NCI-H2196 treated with DMSO at 0.1 percent for 48 hours (cell line): ENCODE results near the gene WDFY4.

Experiments
- DNase-seq: peaks from one replicate; lab custom pipeline; 2025; ENCODE audit not compliant: unreplicated experiment; lab: John Stamatoyannopoulos, UW

WDFY4 gene

DNA sequence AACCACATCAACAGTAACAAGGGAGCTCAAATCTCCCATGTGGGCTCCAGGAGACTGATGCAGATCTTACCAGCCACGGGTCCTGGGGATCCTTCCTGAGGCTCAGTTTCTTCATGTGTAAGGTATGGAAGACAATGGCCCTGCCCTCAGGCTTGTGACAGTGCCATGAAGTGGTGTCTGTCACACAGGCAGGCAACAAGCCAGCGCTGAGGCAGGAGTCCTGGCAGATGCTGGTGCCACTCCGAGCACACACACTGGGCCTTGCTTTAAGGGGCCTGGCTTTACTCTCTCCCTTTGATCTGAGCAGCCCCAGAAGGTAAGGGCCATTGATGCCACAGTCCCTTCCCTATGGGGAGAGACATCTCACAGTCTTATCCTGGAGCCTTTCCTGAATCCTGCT is 283.4 kb downstream of the WDFY4 start:
- DNase-seq, result no peak

DNA sequence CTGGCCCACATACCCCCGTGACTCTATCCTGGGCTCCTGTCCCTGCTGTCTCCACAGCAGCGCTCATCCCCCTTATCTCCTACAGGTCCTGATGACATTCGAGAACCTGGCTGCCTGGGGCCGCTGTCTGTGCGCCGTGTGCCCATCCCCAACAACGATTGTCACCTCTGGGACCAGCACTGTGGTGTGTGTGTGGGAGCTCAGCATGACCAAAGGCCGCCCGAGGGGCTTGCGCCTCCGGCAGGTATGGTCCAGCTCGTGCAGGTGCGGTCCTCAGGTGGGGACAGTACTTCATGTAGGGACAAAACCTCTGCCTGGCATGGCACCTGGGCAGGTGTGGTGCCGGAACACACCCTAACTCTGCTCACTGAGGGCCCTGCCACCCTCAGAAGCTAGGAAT is 285.4 kb downstream of the WDFY4 start:
- no peak for DNase-seq

DNA sequence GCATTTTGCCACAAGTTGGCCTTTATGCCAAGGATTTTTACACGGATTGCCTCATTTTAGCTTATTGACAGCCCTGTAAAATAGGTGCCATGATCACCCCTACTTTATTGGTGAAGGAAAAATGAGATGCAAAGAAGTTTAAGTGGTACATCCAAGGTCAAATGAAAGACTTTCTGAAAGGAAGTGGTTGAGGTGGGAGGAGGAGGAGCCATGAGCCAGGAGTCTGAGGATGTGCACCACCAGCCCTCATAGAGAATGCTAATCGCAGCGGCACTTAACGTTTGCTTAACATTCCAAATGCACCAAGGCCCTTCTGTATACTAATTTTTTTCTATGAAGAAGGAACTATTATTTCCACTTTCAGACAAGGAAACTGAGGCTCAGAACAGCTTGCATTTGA is 286.0 kb downstream of the WDFY4 start:
- DNase-seq, result no peak

DNA sequence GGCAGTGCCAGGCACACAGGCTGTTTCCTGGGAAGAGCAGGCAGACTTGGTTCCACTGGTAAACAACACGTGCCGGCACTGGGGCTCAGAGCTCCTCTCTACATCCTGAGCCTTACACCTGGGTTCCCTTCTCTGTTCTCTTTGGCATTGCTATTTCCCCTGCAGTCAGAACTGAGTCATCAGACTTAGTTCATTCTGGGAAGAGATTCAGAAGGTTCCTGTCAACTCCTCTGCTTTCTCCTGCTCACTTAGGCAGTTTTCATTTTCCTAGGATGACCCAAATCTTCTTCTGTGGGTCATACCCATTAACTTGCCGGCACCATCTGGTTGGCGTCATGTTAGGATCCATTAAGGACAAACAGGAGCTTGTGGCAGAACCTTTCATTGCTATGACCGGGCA is 288.4 kb downstream of the WDFY4 start:
- DNase-seq, result no peak

DNA sequence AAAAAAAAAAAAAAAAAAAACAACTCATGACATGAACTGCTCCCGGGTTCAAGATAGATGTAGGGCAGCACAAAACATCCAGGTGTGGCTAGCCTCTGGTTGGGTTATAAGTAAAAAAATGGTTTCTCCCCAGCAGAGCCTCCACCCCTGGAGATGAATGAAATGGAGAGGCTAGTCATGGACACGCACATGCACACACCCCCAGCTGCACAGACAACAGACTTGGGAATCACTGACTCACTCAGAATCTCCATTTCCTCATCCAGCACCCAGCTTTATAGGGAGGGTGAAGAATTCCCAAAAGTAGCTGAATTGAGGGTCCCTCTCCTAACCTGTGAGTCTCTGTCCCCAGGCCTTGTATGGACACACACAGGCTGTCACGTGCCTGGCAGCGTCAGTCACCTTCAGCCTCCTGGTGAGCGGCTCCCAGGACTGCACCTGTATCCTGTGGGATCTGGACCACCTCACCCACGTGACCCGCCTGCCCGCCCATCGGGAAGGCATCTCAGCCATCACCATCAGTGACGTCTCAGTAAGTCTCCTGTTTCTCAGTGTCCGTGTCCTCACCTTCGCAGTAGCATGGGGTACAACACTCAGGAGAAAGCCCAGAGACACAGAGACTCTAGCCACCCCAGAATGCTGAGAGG is 290.0 kb downstream of the WDFY4 start:
- DNase-seq, result no peak

DNA sequence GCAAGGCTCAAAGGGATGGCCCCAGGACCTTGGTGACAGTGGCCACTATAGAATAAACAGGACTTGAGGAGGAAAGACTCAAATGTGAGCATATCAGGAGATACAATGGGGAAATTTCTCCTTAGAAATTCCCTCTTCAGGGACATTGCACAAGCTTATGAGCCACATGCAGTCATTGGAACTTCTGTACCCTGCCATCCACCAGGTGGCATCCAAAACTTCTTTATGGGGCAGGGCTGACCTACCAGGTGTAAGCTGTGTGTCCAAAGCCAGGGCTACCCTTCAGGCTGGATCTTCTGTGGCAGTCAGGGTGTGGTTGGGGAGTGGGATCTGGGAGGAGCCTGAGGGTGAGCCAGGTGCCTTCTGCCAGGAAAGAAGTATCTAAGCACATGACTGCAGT is 291.5 kb downstream of the WDFY4 start:
- DNase-seq, result no peak

DNA sequence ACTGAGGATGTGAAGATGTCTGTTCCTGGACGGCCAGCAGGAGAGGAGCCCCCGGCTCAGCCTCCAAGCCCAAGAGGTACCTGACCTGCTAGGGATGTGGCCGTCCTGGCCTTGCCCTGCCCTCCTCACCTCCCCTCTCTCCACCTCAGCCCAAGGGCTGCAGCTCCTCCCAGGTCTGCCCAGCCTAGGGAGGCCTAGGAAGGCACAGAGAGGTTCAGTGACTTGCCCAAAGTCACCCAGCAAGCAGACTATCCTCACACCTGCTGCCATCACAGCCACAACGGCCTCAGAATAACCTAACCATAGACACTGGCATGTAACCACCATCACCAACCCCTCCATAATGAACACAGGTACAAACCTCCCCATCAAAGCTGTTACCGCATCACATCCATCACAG is 293.6 kb downstream of the WDFY4 start:
- no peak for DNase-seq

DNA sequence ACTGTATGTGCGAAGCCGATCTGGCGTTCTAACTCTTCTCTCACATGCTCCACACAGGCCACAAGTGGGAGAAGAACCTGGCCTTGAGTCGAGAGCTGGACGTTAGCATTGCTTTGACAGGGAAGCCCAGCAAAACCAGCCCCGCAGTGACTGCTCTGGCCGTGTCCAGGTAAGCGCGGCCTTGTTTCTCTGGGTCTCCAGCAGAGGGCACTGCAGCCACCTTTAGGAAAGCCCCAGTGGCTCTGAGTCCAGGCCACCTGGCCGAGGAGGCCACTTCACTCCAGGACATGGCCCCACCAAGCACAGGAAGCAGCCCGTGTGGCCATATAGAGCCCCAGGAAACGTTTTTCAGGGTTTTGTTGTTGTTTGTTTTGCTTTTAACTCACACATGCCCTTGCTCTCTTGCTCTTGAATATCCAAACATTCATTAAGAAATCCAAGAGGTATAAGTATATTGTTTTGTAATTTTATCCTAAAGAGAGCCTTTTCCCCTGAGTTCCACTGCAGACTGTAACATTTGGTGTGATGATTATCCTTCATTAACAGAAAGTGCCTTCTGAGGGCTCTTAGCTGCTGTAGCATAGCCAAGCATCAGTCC is 296.7 kb downstream of the WDFY4 start:
- no peak for DNase-seq

DNA sequence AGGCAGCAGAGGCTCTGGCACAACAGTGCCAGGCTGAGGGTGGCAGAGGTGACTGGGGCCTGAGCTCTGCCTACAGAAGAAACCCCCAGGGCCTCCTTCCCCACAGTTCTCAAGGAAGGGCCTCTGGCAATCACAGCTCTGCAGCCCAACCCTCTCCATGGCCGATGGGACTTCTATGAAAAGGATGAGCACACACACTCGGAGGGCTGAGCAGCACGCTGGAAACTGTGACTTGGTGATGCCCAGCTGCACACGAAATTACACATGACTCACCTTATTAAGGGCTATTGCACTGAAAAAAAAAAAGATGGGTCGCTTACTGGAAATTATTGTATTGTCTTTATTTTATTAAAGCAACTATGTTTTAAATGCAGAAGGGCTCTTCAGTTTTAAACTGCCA is 297.9 kb downstream of the WDFY4 start:
- DNase-seq, result no peak

DNA sequence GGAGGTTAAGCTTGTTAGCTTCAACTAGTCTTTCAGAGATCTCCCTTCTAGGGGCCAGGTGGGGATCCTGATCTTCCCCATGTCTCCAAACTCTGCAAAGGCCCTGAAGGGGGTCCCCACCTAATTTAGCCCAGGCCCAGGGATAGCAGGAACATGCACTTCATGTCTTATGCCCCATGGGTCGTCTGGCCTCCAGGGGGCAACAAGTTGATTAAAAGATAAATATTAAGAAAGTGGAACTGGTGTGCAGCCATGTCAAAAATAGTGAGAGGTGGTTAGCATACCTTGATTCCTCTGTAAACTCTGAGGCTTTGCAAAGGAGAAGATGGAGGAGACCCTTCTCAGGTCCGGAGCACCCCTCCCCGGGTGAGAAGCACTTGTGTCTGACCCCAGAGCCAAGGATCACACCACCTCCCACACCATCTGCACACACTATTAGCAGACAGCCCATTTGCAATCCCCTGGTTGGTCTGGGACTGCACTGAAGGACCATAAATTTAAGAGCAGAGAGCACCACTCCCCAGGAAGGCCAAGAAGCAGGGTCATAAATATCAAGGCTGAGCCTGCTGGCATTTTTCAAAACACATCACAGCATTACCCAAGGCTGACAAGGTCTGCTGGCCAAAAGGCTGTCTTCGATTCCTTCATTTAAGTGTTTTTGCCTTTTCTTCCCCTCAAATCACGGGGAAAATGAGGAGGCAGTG is 299.1 kb downstream of the WDFY4 start:
- no peak for DNase-seq

DNA sequence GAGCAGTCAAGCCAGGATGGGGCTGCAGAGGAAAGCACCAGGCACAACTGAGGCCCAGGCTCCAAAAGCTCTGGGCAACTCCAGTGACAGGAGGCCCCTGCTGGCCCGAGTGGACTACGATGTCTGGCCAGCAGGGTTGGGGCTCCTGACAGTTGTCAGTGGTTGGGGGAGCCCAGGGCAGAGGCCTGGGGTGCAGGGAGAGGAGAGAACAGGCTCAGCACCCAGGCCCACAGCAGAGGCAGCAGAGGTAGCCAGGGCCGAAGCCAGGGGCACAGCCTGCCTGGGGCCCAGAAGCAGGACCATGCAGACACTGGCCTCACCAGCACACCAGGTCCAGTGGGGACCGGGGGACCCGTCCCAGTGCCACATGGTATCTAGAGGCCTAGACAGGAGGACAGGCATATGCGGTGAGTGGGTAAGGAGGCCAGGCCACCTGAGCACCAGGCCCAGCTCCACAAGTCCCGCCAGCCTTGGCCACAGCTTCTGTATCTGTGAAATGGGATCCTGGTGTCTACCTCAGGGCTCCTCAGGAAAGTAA is 301.0 kb downstream of the WDFY4 start:
- DNase-seq, result no peak

DNA sequence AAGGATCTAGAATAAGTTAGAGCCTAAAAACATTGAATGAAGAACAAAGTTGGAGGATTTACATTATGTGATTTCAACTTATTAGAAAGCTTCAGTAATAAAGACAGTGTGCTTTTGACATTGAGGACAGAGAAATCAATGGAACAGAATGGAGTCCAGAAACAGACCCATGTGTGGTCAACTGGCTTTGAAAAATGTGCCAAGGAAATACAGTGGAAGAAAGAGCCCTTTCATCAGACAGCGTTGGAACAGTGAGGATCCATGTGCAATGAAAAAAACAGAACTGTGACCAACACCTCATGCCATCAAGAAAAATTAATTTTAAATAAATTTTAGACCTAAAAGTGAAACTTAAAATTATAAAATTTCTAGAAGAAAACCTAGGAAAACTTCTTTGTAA is 305.6 kb downstream of the WDFY4 start:
- DNase-seq, result no peak

DNA sequence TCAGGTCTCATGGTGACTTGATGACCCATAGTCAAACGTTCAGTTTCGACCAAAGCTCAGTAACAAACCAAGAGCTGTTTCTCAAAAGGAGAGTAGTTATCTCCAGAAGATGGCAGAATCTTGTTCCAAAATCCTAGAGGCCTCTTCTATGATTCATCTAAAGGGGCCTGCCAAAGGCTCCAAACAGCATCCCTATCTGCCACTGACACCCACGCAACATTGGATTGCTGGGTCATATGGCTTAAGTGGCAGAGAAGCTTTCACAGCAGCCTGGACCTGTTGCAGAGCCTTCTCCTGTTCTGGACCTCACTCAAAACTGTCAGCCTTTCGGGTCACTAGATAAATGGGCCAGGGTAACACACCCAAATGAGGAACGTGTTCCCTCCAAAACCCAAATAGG is 309.0 kb downstream of the WDFY4 start:
- DNase-seq, result no peak

DNA sequence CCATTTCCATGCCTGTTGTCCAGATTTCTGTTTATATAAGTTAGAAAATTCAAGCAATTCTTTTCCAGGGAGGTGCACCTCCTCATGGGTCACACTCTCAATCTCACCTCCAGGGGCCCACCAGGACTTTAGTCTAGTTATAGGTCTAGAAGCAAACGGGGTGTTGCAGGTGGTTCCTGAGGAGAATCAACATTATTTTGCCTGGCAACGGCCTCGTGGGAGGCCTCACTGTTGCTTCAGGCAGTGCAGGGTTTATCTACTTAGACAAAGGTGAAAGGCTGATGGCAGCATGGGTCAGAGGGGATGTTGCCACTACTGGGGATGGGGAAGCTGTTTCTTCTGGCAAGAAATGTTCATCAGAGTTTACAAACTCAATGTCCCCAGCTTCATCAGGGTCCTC is 311.7 kb downstream of the WDFY4 start:
- DNase-seq, result no peak

DNA sequence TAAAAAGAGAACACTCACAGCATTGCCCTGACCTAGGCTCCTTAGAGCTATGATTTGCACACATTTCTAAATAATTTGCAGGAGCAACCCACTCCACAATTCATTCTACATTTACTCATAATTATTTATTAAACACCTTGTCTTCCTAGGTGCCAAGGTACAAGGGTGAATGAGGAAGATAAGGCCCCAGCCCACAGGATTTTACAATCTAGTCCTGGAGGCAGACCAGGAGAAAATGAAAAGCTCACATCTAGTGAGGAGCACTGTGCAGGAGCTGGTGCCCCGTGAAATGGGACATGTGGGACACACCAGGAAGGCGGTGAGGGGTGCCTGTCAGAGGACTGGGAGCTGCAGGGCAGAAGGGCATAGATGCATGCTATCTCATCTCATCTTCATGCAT is 314.7 kb downstream of the WDFY4 start:
- DNase-seq, result no peak

DNA sequence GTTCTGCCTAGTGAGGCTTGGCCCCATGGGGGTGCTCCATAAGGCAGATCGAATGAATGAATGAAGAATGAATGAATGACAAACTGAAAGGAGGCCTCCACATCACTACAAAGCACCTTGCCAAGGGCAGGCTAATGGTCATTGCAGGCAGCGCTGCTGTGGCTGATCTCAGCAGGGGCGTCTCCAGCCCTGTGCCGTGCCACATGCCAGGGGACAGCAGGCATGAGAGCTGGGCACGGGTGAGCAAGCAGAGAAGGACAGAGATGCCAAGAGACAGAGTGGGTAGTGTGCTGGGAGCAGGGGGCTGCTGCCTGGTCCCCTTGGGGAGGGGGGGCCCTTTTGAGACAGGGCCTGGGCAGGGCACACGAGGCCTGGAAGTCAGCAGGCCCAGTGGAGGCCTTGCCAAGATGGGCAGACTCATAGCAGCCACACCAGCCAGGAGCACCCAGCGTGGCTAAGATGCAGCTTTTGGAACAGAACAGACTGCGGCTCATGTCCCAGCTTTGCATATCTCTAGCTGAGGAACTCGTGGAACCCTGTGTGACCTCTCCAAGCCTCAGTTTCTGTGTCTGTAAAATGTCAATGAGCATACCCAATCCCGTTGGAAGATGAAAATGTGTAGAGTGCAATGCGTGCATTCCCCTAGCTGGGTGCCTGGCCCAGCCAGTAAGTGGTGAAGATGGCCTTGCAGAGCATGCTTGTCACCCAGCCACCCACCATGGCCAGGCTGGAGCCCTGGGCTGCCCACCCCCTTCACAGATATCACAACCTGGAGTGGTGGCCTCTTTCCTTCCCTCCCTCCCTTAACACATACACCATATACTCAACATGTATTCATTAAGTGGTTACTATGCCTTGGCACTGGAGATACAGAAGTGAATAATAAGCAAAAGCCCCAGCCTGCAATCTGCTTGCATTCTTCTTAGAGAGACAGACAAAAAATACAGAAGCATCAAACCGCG is 316.0 kb downstream of the WDFY4 start:
- no peak for DNase-seq

DNA sequence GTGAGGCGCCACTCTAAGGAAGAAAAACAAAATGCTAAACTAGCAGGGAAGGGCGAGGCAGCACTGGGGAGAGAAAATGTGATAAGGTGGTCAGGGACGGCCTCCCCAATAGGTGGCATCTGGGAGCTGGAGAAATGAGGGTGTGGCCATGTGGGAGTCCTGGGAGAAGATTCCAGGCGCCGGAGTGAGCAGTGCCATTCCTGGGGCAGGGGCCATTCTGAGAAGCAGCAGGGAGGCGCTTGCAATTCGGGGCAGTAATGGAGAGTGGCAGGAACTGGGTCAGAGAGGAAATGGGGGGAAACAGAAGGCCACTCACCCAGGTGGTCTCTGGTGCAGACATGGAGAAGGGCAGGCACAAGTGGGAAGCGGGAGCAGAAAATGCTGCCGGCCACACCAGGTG is 316.7 kb downstream of the WDFY4 start:
- DNase-seq, result no peak

DNA sequence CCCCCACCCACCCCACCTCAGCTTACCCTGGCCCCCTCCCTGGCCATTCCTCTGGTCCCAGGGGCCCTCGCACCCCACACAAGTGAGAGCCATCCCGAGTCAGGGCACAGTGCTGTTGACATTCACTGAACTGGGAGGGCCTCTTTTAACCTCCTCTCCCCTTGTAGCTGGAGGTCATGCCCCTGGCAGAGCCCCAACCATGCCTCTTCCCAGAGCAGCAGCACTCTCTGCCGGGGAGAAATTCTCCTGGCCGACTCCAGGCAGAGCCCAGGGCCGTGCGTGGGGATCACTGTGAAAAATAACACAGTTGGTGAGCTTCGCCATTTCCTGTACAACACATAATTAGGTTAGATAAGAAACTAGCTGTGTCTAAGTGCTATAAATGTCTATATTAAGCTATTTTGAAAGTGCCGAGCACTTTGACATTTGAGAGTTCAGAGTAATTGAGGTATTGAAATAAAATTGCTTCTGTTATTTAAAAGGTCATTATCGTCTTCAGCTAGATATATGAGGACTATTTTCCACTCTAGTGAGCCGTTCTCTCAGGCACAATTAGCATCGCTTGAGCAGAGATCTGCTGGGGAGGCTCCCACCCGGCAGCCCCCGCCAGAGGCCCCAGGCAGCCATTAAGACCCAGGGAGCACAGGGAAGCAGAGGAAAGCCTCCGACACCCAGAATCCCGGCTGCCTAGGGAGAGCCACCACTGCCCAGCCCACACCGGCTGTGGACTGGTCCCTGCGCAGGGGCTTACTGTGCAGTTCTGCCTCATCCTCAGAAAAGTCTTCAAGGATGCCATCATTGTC is 317.4 kb downstream of the WDFY4 start:
- DNase-seq, result no peak

DNA sequence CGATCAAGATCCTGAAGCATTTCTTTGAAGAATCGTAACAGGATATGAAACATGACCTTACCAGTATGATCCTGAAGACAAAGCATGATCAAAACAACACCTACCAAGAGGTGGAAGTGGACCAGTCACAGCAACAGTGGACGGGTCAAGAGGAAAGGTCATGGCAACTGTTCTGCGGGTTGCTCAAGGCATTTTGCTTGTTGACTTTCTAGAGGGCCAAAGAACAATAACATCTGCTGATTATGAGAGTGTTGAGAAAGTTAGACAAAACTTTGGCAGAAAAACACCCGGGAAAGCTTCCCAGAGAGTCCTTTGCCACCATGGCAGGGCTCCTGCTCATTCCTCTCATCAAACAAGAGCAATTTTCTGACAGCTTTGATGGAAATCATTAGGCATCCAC is 320.6 kb downstream of the WDFY4 start:
- no peak for DNase-seq

DNA sequence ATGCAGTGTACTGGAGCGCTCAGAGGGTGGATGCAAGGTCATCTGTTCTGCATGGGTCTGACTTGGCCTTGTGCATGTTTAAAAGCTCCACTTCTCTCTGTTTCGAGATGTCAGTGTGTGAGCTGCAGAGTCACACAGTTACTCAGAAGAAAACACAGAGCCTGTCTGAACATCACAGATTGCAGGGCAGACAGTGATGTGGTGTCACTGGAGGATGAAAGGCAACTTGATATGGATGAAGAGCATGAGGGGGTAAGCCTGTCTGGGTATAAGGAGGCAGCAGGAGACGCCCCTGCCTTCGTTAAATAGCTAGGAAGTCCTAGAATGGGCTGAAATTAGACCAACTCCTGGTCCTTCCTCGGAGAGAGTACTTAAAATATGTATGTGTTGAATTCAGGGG is 322.5 kb downstream of the WDFY4 start:
- no peak for DNase-seq
